Keratinocyte (primary cell): ENCODE results near the gene CAPZA1. TPM values are rescaled to one million over a fixed set of nuclear protein-coding genes. Genes with fewer than 3 reads are reported as not detected.

Source experiments
- DNase-seq: peaks from one replicate; pipeline ENCODE4 v3.0.0-alpha.2; 2011; ENCODE audit warnings: low read depth, missing footprints, low spot score
- FAIRE-seq: peaks from 2 replicates; lab custom pipeline; 2011; peaks lifted over from hg19 to GRCh38; lab: Jason Lieb, UNC
- H2AFZ ChIP-seq: 2 replicates; pipeline ENCODE4 v1.6.0; 2012; ENCODE audit warnings: low read length, control low read depth, inconsistent platforms; ENCODE audit not compliant: control insufficient read depth
- H3K27ac ChIP-seq: 2 replicates; pipeline ENCODE4 v1.5.1; 2011; ENCODE audit warnings: low read length; ENCODE audit not compliant: control insufficient read depth, insufficient read depth
- H3K27me3 ChIP-seq: 3 replicates; pipeline ENCODE4 v1.6.0; 2011; ENCODE audit warnings: low read length; ENCODE audit not compliant: control insufficient read depth, insufficient read depth; ENCODE audit errors: extremely low read depth
- H3K36me3 ChIP-seq, 2 experiments: 2 replicates in 1 of 2; 3 replicates in 1 of 2; pipeline ENCODE4 v1.5.1; 2011; ENCODE audit warnings: low read length in 2 of 2, mild to moderate bottlenecking in 1 of 2; ENCODE audit not compliant: control insufficient read depth in 2 of 2, insufficient read depth in 2 of 2; ENCODE audit errors: extremely low read depth in 1 of 2
- H3K4me1 ChIP-seq: 3 replicates; pipeline ENCODE4 v1.5.1; 2011; ENCODE audit warnings: low read length; ENCODE audit not compliant: control insufficient read depth, insufficient read depth; ENCODE audit errors: extremely low read depth
- H3K4me2 ChIP-seq: 3 replicates; pipeline ENCODE4 v1.6.0; 2011; ENCODE audit warnings: low read depth, low read length; ENCODE audit not compliant: control insufficient read depth, insufficient read depth; ENCODE audit errors: extremely low read depth
- H3K4me3 ChIP-seq, 3 experiments: fragments of 200-600 bp in 1 of 3; sonication (generic) in 1 of 3; 2 replicates in 2 of 3; 3 replicates in 1 of 3; pipeline ENCODE4 v1.5.1; 2011 to 2016; ENCODE audit warnings: low read length in 3 of 3, mild to moderate bottlenecking in 3 of 3, control low read depth in 2 of 3, inconsistent platforms in 1 of 3, low read depth in 1 of 3, mixed read lengths in 1 of 3, mixed run types in 1 of 3, moderate library complexity in 1 of 3; ENCODE audit not compliant: control insufficient read depth in 2 of 3, insufficient read depth in 2 of 3; ENCODE audit errors: extremely low read depth in 1 of 3
- H3K79me2 ChIP-seq: 2 replicates; pipeline ENCODE4 v1.6.0; 2012; ENCODE audit warnings: low read length; ENCODE audit not compliant: control insufficient read depth, insufficient read depth
- H3K9ac ChIP-seq: 3 replicates; pipeline ENCODE4 v1.6.0; 2011; ENCODE audit warnings: low read length; ENCODE audit not compliant: control insufficient read depth, insufficient read depth; ENCODE audit errors: extremely low read depth
- H3K9me1 ChIP-seq: 3 replicates; pipeline ENCODE4 v1.6.0; 2011; ENCODE audit warnings: low read length; ENCODE audit not compliant: control insufficient read depth, insufficient read depth; ENCODE audit errors: extremely low read depth
- H3K9me3 ChIP-seq: 2 replicates; pipeline ENCODE4 v1.5.1; 2012; ENCODE audit warnings: low read depth, low read length; ENCODE audit not compliant: control insufficient read depth
- H4K20me1 ChIP-seq: 3 replicates; pipeline ENCODE4 v1.6.0; 2011; ENCODE audit warnings: low read length; ENCODE audit not compliant: control insufficient read depth, insufficient read depth; ENCODE audit errors: extremely low read depth
- CTCF ChIP-seq, 3 experiments: IDR thresholded peaks in 1 of 3; conservative IDR thresholded peaks in 1 of 3; optimal IDR thresholded peaks in 1 of 3; 2 replicates in 2 of 3; 3 replicates in 1 of 3; pipeline versions ENCODE3 to v1.5.1; 2011; ENCODE audit warnings: low read length in 3 of 3, mild to moderate bottlenecking in 3 of 3, moderate library complexity in 2 of 3, control low read depth in 1 of 3, inconsistent platforms in 1 of 3; ENCODE audit not compliant: insufficient read depth in 2 of 3; ENCODE audit errors: extremely low read depth in 1 of 3
- EZH2 ChIP-seq: IDR thresholded peaks from one replicate; pipeline ENCODE4 v1.6.1; 2012; ENCODE audit warnings: inconsistent platforms, mild to moderate bottlenecking, low read length, moderate library complexity
- dilution Hi-C: fragments of 300-500 bp; cut with MboI; formaldehyde crosslinking; loops from one replicate; pipeline ENCODE4 v1.7.0; 2020; ENCODE audit warnings: low sequenced_read_pairs; ENCODE audit not compliant: extremely low pct_ligation_motif_present
- polyA plus RNA-seq, 5 experiments: library from polyadenylated mRNA; depleted of rRNA in 3 of 5; stranded (reverse) in 3 of 5; stranded (forward) in 1 of 5; unstranded in 1 of 5; fragments of >200 nt; gene quantifications; 1 replicate in 1 of 5; 2 replicates in 3 of 5; 3 replicates in 1 of 5; pipeline versions ENCODE4 v1.2.1 to v1.2.3, GENCODE V29; 2011 to 2012; ENCODE audit warnings: missing spikeins in 2 of 5, low read depth in 1 of 5, low replicate concordance in 1 of 5

The CAPZA1 gene
- polyA plus RNA-seq, 1 donor (not counting 4 experiments of a cell fraction or from before 2014, with no cell fraction given) = 239 TPM

DNA sequence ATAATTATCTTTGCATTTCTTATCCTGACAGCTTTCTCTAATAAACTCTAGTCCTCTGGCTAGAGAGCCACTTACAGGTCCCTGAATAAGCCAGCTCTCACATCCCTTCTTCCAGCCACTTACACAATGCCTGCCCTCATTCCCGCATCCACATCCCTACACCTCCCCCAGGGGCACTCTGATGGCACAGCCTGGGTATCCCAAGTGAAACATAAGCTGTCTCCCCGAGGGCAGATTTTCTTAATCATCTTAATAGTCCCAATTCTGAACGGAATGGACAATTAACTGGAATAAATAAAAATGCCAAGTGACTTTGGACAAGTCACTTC lies 82.4 kb downstream of the CAPZA1 start:
- Histone ChIP-seq H3K27me3 (no peaks in the 10 kb centered on the region), H3K4me2 (no peak overlapping the region), H2AFZ (no peak overlapping the region), H3K27ac (no peak overlapping the region), H4K20me1 (peaks cover 15% of the 10 kb centered on the region), H3K9me3 (no peaks in the 10 kb centered on the region), H3K79me2 (peaks cover 38% of the 10 kb centered on the region), H3K9me1 (peaks cover 11% of the 10 kb centered on the region), H3K4me3 (no peak overlapping the region), H3K4me1 (peaks cover 66% of the 10 kb centered on the region), H3K36me3 (peaks cover 28 to 50% of the 10 kb centered on the region in 2 experiments), H3K9ac (no peak overlapping the region)
- DNase-seq = no peak
- no peak for FAIRE-seq
- dilution Hi-C loops = no loop called here
- TF ChIP-seq EZH2 (no peak), CTCF (optimal IDR thresholded peaks at IDR 0.05 in 1 of 3, IDR thresholded peaks at IDR 0.05 in 1 of 3, conservative IDR thresholded peaks at IDR 0.05 in 1 of 3; ENCODE audit: extremely low read depth in 1 of 3, insufficient read depth in 2 of 3, low read length in 3 of 3) (no peak)

GRCh38 chr1:112702420-112703261 lies 83.0 kb downstream of the CAPZA1 start:
- peaks cover 11% of the 10 kb centered on the region for H3K9me1 ChIP-seq
- FAIRE-seq = no peak
- H3K9me3 ChIP-seq = no peaks in the 10 kb centered on the region
- no peak for DNase-seq
- peaks cover 68% of the 10 kb centered on the region for H3K4me1 ChIP-seq
- dilution Hi-C loops = no loop called here
- no peak overlapping the region for H3K4me3 ChIP-seq
- H3K9ac ChIP-seq = no peak overlapping the region
- H3K27me3 ChIP-seq = no peaks in the 10 kb centered on the region
- H3K27ac ChIP-seq = no peak overlapping the region
- H2AFZ ChIP-seq = no peak overlapping the region
- TF ChIP-seq EZH2 = no peak
- no peak for TF ChIP-seq CTCF (optimal IDR thresholded peaks at IDR 0.05 in 1 of 3, IDR thresholded peaks at IDR 0.05 in 1 of 3, conservative IDR thresholded peaks at IDR 0.05 in 1 of 3; ENCODE audit: extremely low read depth in 1 of 3, insufficient read depth in 2 of 3, low read length in 3 of 3)
- H3K4me2 ChIP-seq = no peak overlapping the region
- peaks cover 15% of the 10 kb centered on the region for H4K20me1 ChIP-seq
- peaks cover 38% of the 10 kb centered on the region for H3K79me2 ChIP-seq
- peaks cover 28 to 50% of the 10 kb centered on the region in 2 experiments for H3K36me3 ChIP-seq
